Fibroblast of lung (primary cell): Measurements from ENCODE around the gene UBE2V1. TPM values are rescaled to one million over a fixed set of nuclear protein-coding genes. Genes with fewer than 3 reads are reported as not detected.

Experiments
- DNase-seq, 2 donors: peaks; one replicate each; pipeline versions ENCODE4 v3.0.0 to v3.0.0-alpha.2; 2010; ENCODE audit warnings: low read depth in 2 of 2
- H2AFZ ChIP-seq: 2 replicates; pipeline ENCODE4 v1.5.1; 2012; ENCODE audit warnings: low read length, control low read depth, inconsistent platforms
- H3K27ac ChIP-seq: 2 replicates; pipeline ENCODE4 v1.5.1; 2011; ENCODE audit warnings: low read length, control low read depth; ENCODE audit not compliant: insufficient read depth
- H3K27me3 ChIP-seq: 2 replicates; pipeline ENCODE4 v1.5.1; 2011; ENCODE audit warnings: mild to moderate bottlenecking, low read length; ENCODE audit not compliant: control insufficient read depth, insufficient read depth
- H3K36me3 ChIP-seq: 2 replicates; pipeline ENCODE4 v1.5.1; 2011; ENCODE audit warnings: low read length; ENCODE audit not compliant: control insufficient read depth, insufficient read depth
- H3K4me1 ChIP-seq: 2 replicates; pipeline ENCODE4 v1.5.1; 2011; ENCODE audit warnings: low read length; ENCODE audit not compliant: control insufficient read depth, insufficient read depth; ENCODE audit errors: extremely low read depth
- H3K4me2 ChIP-seq: 2 replicates; pipeline ENCODE4 v1.5.1; 2011; ENCODE audit warnings: low read length, control low read depth; ENCODE audit not compliant: insufficient read depth; ENCODE audit errors: extremely low read depth
- H3K4me3 ChIP-seq, 4 experiments: fragments of 200-600 bp in 1 of 4; sonication (generic) in 1 of 4; replicated peaks in 1 of 4; 2 replicates each; pipeline ENCODE4 v1.5.1; 2011 to 2016; ENCODE audit warnings: low read length in 4 of 4, low read depth in 3 of 4, mild to moderate bottlenecking in 3 of 4, control low read depth in 2 of 4, inconsistent platforms in 1 of 4, mixed read lengths in 1 of 4; ENCODE audit not compliant: insufficient read depth in 1 of 4; ENCODE audit errors: control extremely low read depth in 1 of 4
- H3K79me2 ChIP-seq: 2 replicates; pipeline ENCODE4 v1.5.1; 2012; ENCODE audit warnings: mild to moderate bottlenecking, low read length, inconsistent platforms; ENCODE audit not compliant: control insufficient read depth, insufficient read depth
- H3K9ac ChIP-seq: 2 replicates; pipeline ENCODE4 v1.5.1; 2011; ENCODE audit warnings: mild to moderate bottlenecking, low read length, control low read depth; ENCODE audit not compliant: insufficient read depth
- H3K9me3 ChIP-seq: 2 replicates; pipeline ENCODE4 v1.5.1; 2012; ENCODE audit warnings: low read depth, low read length; ENCODE audit not compliant: control insufficient read depth, insufficient read depth
- H4K20me1 ChIP-seq: 2 replicates; pipeline ENCODE4 v1.5.1; 2011; ENCODE audit warnings: low read length; ENCODE audit not compliant: control insufficient read depth, insufficient read depth; ENCODE audit errors: extremely low read depth
- EZH2 ChIP-seq: IDR thresholded peaks from 2 replicates; pipeline ENCODE4 v1.5.1; 2012; ENCODE audit warnings: low read length, control low read depth, mild to moderate bottlenecking; ENCODE audit errors: missing control alignments
- polyA plus RNA-seq, 2 donors: library from polyadenylated mRNA; depleted of rRNA in 1 of 2; stranded (reverse) in 1 of 2; unstranded in 1 of 2; fragments of >200 nt; gene quantifications; 2 replicates each; pipeline ENCODE4 v1.2.1, GENCODE V29; 2011 to 2012; ENCODE audit warnings: missing spikeins in 1 of 2
- total RNA-seq: library from RNA; depleted of rRNA; stranded (reverse); fragments of >200 nt; gene quantifications from 2 replicates; pipeline ENCODE4 v1.2.1, GENCODE V29; 2014
- TF ChIP-seq, protein P1 (sequence below), 2 donors: IDR thresholded peaks in 1 of 2; conservative IDR thresholded peaks in 1 of 2; 1 replicate in 1 of 2; 2 replicates in 1 of 2; pipeline ENCODE4 v1.5.1; 2011 to 2012; ENCODE audit warnings: low read length in 2 of 2, control low read depth in 1 of 2, inconsistent platforms in 1 of 2, low read depth in 1 of 2, mild to moderate bottlenecking in 1 of 2

The UBE2V1 gene
- total and polyA plus RNA-seq, 2 donors (not counting 1 experiment from before 2014, with no cell fraction given) = 31.7 to 193 TPM

DNA sequence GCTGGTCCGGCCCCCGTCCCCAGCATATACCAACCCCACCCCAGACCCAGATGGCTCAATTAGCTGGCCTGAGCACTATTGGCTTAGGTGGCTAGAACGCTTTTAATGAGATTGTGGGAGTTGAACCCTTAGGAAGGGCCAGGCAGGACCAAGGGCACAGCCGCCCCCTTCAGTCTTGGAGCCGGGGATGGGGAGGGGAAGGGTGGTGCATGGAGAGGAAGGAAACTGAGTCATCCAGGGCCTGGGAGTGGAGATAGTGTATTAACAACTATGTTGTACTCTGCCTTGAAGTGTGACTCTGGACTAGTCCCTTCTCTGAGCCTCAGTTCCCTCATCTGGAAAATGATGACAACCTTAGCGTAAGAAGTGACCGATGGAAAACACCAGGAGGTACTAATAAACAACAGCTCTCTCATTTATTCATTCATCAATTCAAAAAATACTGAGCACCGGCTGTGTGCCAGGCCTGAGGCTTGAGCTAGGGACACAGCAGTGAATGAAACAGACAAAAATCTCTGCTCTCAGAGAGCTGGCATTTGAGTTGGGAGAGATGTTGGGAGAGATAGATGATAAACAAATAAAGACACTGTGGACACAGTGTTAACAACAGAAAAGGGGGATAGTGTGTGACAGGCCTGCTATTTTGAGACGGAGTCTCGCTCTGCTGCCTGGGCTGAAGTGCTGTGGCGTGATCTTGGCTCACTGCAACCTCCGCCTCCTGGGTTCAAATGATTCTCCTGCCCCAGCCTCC, 29.0 kb upstream of the UBE2V1 start:
- Histone ChIP-seq H3K4me2 (no peak overlapping the region), H3K36me3 (peaks cover 26% of the 10 kb centered on the region), H4K20me1 (no peaks in the 10 kb centered on the region), H3K4me1 (peaks cover 36% of the 10 kb centered on the region), H3K4me3 (no peak overlapping the region), H3K27me3 (no peaks in the 10 kb centered on the region), H3K27ac (no peak overlapping the region), H3K9me3 (no peaks in the 10 kb centered on the region), H2AFZ (no peak overlapping the region), H3K79me2 (peaks cover 64% of the 10 kb centered on the region), H3K9ac (no peak overlapping the region)
- TF ChIP-seq EZH2 = no peak
- TF ChIP-seq, protein P1, sequence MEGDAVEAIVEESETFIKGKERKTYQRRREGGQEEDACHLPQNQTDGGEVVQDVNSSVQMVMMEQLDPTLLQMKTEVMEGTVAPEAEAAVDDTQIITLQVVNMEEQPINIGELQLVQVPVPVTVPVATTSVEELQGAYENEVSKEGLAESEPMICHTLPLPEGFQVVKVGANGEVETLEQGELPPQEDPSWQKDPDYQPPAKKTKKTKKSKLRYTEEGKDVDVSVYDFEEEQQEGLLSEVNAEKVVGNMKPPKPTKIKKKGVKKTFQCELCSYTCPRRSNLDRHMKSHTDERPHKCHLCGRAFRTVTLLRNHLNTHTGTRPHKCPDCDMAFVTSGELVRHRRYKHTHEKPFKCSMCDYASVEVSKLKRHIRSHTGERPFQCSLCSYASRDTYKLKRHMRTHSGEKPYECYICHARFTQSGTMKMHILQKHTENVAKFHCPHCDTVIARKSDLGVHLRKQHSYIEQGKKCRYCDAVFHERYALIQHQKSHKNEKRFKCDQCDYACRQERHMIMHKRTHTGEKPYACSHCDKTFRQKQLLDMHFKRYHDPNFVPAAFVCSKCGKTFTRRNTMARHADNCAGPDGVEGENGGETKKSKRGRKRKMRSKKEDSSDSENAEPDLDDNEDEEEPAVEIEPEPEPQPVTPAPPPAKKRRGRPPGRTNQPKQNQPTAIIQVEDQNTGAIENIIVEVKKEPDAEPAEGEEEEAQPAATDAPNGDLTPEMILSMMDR (conservative IDR thresholded peaks at IDR 0.05 in 1 of 2, IDR thresholded peaks at IDR 0.05 in 1 of 2; ENCODE audit: low read depth in 1 of 2, low read length in 2 of 2) = no peak
- DNase-seq = no peak

DNA sequence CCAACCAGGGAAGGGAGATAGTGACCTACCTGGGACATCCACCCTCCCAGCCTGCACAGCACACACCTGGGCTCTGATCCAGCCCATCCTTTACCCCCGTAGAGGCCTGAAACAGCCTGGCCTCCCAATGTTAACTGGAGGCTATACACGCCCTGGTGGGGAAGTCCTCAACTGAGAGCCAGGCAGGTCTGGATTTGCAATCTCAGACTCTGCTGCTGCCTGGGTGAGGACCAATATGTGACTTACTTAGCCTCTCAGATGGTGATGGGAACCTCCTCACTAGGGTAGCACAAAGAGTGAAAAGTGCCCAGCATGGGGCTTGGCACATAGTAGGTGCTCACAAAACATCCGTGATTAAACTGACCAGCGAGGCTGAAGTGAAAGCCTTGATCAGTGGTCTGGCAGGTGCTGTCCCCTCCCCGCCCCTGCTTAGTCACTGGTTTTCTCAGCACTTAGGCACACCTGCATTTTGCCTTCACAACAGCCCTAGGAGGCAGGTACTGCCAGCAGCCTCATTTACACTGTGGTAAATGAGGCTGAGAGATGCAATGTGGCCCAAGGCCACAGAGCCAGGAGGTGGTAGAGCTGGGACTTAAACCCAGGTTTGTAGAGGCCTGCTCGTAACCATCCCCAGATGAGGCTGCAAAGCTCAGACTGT, 28.2 kb upstream of the UBE2V1 start:
- peaks cover 35% of the 10 kb centered on the region for H3K4me1 ChIP-seq
- H3K9me3 ChIP-seq = no peaks in the 10 kb centered on the region
- H3K79me2 ChIP-seq = peaks cover 60% of the 10 kb centered on the region
- peak overlapping the region; percentile 9 for H3K27ac ChIP-seq
- no peak overlapping the region for H3K4me2 ChIP-seq
- peaks cover 21% of the 10 kb centered on the region for H3K36me3 ChIP-seq
- H3K4me3 ChIP-seq = no peak overlapping the region
- H3K27me3 ChIP-seq = no peaks in the 10 kb centered on the region
- DNase-seq = no peak
- TF ChIP-seq EZH2 = no peak
- TF ChIP-seq, protein P1 (conservative IDR thresholded peaks at IDR 0.05 in 1 of 2, IDR thresholded peaks at IDR 0.05 in 1 of 2; ENCODE audit: low read depth in 1 of 2, low read length in 2 of 2) = no peak
- H2AFZ ChIP-seq = no peak overlapping the region
- no peaks in the 10 kb centered on the region for H4K20me1 ChIP-seq
- H3K9ac ChIP-seq = no peak overlapping the region

DNA sequence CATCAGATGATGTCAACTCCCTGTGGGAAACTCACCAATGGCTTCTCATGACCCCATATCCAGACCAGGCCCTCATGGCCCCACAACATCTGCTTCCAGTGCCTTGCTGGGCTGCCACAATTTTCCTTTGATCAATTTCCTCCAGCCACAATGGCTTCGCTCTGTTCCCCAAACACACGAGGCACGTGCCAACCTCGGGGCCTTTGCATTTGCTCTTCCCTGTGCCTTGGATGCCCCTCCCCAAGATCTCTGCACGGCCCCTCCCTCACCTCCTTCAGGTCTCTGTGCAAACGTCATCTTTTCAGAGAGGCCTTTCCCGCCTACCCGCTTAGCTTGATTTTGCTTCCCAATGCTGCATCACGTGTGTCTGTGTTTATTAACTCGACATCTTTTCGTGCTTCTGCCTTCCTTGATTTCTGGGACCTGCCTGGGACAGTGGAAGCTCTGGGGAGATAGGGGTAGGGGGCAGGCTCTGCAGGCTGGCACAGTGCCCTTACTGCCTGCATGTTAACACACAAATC, 27.4 kb upstream of the UBE2V1 start:
- peaks cover 58% of the 10 kb centered on the region for H3K79me2 ChIP-seq

More for the DNA sequence above, 27.4 kb upstream of the UBE2V1 start:
- Histone ChIP-seq H3K36me3 (peaks cover 17% of the 10 kb centered on the region), H3K27ac (peak overlapping the region; percentile 9), H3K9ac (no peak overlapping the region), H3K9me3 (no peaks in the 10 kb centered on the region), H3K4me2 (no peak overlapping the region), H2AFZ (no peak overlapping the region), H4K20me1 (no peaks in the 10 kb centered on the region), H3K4me1 (peaks cover 33% of the 10 kb centered on the region), H3K27me3 (no peaks in the 10 kb centered on the region), H3K4me3 (no peak overlapping the region)
- TF ChIP-seq, protein P1 (conservative IDR thresholded peaks at IDR 0.05 in 1 of 2, IDR thresholded peaks at IDR 0.05 in 1 of 2; ENCODE audit: low read depth in 1 of 2, low read length in 2 of 2) = no peak
- no peak for TF ChIP-seq EZH2
- DNase-seq = no peak
